SKM-1 (cell line): Measurements from ENCODE around the gene NTM.

Experiments
- DNase-seq: peaks from one replicate; lab custom pipeline; 2025; ENCODE audit not compliant: unreplicated experiment; lab: John Stamatoyannopoulos, UW

NTM gene

DNA sequence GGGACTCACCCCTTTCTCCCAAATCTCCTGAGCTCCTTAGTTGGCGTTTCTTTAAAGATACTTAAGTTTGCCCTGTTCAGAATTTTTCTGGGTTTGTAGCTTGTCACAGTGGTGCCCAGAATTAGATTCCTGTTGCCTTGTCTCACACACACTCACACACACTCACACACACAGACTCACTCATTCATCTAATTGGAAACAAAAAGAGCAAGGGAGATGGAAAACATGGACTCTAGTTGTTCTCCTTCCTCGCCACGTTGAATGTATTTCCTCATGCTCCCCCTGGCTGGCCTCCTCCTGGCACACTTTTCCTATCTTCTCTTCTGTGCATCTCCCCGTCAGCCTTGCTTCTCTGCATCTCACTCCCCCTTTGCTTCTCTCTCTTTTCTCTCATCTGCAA lies 752.3 kb downstream of the NTM start:
- no peak for DNase-seq

DNA sequence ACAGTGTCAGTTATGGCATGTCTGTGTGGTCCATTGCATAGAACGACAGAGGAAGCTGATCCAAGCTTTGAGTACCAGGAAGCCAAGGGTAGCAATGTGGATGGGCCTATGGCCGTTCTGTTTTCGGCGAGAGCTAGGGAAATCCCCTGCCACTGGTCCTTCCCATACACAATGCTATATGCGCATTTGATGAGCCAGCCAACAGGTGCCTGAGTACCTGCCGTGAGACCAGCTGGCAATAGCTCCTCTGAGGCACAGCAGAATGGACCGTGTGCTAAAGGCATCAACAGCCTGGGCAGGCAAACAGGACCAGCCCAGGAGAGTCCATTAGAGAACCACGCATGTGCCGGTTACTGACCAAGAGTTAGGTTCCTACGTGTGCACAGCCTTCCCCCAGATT lies 753.0 kb downstream of the NTM start:
- no peak for DNase-seq

DNA sequence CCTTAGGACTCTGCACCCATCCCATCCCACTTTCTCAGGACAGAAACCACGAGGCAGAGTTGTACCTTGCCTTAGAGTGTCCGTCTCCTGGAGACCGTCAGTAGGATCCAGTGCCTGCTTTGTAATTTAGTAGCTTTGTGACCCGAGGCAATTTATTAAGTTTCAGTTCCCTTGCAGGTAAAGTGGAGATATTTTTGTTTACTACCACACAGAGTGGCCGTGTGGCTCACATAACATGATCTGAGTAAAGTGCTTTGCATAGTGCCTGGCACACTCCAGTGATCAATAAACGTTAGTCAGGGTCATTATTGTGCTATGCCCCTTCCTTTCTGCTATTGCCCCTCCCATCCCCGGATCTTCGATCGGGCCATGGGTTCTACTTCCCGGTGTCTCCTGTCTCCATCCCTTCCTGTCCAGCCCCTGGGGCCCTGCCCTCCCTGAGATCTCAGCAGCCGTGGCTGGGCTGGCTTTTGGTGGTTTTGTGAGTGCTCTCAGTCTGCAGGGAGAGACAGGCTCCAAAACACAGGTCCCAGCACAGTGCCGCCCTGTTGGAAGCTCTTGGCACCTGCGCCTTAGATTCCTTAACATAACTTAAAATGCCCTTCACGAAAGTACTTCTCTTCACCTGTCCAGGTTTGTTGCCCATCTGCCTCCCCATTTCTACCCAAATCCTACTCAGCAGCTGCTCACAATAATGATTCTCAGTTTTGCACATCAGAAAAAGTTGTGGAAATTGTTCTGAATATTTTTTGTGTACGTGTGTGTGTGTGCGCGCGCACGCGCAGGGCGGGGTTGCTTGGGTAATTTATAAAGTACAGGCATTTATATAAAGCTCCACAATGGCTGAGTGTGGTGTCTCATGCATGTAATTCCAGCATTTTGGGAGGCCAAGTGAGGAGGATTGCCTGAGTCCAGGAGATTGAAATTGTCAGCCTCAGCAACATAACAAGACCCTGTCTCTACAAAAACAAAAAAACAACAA lies 753.7 kb downstream of the NTM start:
- DNase-seq = no peak

DNA sequence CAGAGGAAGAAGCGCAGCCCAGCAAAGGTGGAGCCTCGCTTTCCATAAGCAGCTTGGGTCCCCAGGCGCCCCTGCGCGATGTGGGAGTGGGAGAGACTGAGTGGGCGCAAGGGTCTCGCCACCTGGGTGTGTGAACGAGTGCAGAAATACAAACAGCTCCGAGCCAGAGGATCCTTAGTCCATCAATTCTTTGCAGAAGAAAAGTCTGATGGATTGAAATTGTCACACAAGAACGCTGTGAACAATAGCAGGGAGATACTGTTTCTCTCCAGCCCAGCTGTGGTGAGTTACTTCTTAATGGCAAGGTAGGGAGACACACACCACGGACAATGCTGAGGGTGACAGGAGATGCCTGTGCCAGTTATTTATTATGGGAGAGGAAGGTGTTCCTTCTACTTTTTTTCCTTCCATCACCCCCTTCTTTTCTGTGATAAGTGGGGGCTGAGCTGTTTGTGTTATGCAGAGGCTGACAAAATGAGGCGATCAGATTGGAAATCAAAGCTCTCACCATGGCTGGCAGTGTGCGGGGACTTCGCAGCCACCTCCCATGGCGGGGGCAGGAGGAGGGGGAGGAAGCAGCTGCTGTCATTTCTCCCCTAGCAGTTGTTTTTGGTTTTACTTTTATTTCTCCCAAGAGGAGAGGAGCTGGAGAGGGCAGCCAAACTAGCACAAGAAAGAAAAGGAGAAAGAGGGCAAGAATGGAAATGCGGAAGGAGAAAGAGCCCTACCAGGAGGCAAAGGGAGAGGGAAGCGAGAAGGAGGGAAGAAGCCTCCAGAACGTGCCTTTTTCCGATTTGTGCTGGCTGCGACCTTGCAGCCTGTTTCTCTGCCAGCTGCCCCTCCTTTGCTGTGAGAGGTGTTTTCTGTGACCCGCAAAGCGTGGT lies 755.8 kb downstream of the NTM start:
- DNase-seq = no peak

DNA sequence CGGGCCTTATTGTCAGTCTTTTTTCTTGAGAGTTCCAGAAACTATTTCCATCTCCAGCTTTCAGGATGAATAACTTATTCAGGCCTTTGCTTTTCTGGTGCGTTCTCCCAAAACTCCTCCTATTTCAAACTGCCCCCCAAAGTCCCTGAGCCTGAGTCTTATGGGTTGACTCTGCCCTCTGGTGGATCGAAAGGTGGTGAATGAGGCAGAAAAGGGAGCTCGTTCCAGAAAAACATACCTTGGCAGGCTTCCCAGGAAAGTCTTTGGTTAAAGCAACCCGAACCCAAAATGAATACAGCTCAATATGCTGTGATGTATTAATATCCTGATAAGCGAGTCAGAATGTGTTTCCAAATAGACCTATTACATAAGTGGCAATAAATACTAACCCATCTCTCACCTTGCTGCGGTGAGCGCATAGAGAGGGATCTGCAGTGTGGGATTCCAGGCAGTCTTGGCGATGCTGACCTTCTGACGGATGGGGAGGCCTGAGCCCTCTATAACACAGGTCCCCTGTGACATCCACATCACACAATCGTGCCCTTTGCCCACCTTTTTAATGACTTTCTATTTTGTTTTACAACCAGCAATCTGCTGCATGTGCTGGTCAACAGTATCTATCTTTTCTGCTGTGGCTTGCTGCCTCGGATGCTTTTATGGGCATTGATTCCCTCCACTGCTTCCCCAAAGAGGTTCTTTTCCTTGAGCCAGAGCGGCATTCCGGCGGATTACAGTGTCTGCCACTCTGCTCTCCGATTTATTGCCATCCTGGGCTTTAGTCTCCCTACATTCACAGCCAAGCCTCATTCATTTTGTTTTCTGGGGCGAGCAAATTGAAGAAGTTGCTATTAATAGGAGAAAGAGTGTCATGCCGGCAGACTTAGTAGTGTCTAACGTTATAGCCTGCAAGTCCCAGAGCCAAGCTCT lies 756.8 kb downstream of the NTM start:
- no peak for DNase-seq

DNA sequence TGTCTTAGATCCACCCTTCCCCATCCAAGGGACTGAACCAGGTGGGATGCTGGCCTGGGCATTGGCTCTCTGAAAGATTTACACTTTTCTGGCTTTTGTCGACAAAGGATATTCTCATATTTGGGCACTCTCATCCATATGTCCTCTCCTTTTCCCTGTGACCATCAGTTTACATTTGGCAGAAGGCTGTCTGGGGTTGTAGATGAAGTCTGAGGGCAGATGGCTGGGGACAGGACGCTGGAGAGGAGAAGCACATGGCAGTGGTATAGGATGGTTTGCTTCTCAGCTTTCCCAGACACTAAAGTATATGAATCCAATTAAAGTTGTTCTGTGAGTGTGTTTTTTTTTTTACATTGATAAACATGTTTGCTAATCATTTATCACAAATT lies 757.5 kb downstream of the NTM start:
- no peak for DNase-seq

DNA sequence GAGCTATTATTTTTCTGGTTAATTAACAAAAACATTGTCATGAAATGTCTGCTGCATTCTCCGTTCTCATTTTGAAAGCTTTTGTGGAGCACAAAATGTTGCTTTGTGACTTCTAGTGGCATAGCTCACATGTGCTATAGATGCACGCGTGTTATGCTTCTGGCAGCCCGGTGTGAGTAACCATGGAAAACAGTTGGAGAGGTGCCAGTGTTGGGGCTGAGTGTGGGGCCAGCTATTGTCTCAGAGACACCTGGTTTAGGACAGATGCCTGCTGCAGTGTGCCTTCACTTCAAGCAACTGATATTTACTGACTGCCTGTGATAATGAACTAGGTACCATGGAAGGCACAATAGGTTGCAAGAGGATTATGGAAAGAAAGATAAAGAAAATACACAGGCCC lies 760.6 kb downstream of the NTM start:
- DNase-seq = no peak

DNA sequence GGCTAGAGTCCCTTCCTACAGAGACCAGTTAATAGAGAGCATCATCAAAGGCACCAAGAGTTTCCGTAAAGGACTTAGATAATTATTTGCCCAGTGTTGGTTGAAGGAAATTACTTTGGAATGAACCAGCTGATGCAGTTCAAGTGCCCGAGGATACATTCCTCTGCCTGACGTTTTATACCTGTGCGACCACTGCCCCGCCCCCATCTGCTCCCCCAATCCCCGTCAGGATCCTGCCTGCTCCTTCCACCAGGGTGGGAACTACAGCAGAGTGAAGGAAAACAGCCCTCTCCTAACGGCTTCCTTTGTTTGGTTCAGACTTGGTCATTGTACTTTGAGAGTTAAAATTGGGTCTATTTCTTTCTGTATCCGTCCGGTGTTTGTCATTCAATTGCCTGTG lies 761.5 kb downstream of the NTM start:
- no peak for DNase-seq

DNA sequence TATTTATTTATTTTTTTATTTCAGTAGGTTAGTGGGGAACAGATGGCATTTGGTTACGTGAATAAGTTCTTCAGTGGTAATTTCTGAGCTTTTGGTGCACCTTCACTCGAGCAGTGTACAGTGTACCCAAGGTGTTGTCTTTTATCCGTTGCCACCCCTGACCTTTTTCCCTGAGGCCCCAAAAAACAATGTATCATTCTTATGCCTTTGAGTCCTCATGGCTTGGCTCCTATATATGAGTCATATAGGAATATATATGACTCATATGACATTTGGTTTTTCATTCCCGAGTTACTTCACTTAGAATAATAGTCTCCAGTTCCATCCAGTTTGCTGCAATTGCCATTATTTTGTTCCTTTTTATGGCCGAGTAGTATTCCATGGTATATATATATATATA lies 763.9 kb downstream of the NTM start:
- DNase-seq = no peak

DNA sequence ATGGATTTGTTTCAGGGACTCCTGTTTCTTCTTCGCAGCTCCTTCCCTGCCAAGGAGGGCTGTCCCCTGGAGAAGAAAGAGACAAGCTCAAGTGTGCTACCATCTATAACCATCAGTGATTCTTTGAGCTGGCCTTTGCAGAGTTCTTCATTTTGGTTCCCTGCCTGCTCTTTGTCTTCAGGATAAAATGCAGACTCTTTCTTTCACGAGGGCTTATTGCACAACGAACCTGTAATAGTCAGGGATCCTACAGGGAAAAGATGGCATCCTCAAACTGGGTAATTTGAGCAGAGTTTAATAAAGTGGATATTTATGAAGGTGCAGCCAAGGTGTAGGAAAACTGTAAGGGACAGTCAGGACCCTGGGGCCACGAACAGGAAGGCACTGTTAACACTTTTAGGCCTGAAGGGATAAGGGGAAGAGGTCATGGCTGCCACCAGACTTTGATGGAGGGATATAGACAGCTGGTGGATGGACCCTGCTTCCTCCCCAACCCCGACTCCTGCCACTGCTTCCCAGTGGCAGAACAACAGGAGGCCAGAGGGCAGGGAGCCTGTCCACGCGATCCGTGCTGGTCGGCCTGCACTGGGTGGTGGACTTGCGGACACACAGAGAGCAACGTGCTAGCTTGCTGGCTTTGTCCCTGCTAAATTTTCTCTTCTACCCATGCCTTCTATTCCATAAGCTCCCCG lies 767.0 kb downstream of the NTM start:
- no peak for DNase-seq

DNA sequence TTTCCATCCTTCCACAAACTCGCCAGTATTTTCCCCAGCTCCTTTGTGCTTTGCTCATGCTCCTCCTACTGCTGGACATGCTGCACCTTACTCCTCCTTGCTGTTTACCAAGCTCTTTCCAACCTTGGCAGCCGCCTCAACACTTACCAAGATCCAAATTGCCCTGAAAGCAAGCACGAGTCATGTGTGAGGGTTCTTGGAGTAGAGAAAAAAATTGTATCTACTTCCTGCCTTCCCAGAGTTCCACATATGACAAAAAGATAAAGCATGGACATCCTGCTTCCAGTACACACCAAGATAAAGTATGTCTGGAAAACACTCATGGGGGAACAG lies 767.5 kb downstream of the NTM start:
- no peak for DNase-seq

DNA sequence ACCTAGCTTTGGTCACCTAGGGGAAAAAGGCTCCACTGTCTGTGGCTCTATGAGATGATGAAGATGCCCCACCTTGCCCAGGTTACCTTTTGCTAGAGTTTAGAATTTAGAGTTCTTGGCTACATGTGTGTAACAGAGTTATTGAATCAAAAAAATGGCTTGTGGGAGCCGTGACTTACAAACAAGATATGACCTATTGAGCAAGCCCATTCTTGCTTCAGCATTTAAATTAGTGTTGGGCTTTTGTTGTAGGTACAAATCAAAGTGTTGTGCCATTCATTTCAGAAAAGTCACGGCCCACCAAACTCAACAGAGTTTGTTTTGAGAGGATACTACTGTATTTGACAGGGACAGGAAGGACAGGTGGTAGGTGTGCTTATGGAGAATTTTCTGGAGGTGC lies 768.8 kb downstream of the NTM start:
- no peak for DNase-seq

DNA sequence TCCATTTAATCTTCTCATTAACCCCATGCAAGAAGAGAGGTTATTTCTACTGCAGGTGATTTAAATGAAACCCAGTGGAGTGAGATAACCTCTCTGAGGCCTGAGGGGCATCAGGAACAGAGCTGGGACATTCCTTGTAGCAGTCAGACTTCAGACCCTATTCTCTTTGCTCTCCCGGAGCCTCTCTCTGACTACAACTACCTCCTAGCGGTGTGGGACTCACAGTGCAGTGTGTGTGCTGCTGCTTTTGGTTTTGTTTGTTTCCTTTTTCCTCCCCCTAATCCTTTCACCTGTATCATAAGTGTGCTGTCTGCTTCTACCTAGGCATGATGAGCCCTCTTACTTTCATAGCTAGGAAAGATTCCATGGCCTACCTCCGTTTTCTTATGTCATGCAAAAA lies 769.6 kb downstream of the NTM start:
- no peak for DNase-seq

DNA sequence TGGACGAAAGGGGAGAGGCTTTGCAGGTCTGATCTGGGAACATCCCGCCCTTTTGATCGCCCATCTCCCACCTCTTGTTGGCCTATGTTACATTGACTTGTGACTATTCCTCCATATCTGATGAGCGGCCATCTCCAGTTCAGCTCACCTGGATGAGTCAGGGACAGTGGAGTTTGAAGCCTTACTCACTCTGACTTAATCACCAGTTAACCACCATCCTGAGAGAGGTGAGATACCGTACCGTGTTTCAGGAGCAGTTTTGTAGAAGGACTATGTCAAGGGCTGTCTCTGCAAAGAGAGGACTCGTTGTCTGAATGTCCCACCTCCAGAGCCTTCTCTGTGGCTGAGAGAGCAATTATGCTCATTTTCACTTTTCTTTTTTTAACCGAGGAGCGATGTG lies 771.7 kb downstream of the NTM start:
- no peak for DNase-seq

DNA sequence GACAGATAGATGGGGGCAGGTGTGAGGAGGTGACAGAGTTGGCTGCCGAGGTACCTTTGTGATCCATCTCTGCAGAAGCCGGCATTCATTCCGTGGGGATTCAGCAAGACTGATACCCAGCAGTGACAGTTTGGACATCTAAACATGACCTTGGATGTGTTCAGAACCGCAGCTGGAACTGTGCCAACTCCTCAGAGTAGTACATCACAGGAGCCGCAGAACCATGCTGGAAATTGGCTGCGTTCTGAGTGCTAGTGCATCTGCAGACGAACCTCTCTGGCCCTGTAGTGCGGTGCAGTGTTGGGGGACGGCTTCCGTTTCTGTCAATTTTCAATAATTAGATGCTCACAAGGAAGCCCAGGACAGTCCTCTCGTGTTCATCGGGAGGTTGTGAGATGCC lies 772.1 kb downstream of the NTM start:
- DNase-seq = no peak

DNA sequence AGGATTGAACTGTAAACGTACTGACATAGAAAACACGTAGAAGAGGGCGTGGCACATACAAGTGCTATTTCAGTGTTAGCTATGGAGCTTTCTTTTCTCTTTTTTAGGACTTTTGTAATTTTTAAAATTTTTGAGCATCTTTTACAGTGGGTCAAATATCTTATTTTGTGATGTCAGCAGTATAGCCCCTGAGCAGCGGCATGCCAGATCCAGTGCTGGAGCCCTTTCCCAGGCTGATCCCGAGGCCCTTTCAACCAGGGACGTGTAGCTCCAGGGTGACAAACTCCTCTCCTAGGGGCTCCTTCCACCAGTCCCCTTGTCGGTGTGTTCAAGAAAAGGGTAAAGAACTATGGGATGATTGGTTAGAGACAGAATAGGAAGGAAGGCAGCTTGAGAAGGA lies 777.0 kb downstream of the NTM start:
- DNase-seq = no peak

DNA sequence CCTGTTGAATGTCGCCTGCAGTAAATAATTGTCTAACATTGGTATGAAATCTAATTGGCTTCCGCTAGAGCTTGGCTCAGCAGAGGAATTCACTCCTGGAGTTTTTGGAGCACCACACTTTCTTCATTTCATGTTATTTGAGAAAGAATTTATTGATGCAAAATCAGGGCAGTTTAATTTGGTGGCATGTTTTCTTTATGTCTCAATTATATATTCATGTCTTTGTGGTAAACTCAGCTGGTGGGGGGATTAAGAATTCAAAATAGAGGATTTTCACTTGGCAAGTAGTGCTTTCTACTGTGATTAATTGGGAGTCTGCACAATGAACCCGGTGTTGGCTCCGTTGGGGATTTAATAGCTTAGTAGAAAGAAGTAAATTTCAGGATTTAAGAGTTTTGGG lies 784.4 kb downstream of the NTM start:
- DNase-seq = no peak

DNA sequence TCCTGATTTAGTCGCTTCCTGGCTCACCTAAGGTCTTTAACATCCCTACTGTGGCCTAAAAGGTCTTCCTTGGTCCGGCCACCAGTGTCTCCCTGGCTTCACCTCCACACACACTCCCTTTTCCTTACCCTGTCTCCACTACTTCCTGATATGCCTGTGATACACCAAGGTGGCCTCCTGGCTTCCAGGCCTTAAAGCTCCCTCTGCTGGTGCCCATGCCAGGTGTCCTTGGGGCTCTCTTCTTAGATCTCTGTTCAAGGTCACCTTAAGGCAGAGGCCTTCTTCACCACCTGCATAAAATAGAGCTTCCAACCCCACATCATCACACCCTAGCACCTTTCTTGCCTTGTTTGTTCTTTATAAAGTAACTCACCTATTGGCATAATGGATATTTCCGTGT lies 787.7 kb downstream of the NTM start:
- DNase-seq = no peak

DNA sequence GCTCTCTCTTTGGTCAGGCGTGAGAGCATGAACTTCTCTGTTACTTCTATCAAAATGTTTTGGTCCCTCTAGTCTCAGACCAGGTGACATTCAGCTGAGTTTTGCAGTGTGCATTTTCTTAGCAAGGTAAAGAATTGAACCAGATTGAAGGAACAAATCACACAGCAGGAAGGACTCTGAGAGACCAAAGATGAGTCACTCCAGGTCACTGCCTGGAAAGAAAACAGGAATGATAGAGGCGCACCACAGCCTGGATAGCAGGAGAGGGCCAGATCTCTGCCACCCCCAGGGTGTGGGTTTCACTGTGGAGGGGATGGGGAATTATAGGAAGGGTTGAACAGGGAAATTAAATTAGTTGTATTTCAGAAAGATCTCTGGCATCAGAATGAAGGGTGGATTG lies 788.3 kb downstream of the NTM start:
- DNase-seq = no peak

DNA sequence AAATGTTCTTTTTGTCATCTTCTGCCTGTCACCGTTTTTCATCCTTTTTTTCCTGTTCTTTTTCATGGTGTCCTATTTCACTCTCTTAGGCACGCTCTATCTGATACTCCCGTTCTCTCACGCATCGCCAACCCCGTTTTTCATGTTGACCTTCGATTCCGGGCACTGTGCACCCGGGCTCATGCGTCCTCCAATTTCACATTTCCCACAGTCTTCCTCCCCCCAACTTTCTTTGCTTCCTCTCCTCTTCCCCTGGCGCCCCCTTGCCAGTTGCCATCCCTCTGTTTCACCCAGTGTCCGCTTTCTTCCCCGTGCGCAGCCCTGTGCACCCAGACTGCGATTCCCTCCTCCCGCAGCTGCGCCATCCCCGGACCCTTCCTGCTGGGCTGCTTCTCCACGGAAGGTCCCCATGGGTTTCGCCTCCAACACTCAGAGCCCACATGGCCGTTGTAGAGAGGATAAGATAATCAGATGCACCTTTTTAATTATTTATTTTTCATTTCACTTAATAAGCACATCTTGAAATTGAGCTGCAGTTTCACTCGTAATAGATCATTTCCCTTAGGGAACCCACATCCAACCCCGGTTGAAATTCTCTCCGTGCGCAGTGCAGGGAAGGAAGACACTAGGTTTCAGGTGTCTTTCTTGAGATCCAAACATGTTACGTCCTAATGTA lies 791.1 kb downstream of the NTM start:
- no peak for DNase-seq
